GM12874 (cell line): ENCODE data around the gene ERI2.

Source experiments
- CTCF ChIP-seq: IDR thresholded peaks from 2 replicates; pipeline ENCODE4 v1.5.1; 2011; ENCODE audit warnings: low read depth, mild to moderate bottlenecking, control low read depth, low read length, moderate library complexity; ENCODE audit not compliant: insufficient read depth

The ERI2 gene

GRCh38 chr16:20849589-20850390, 43.5 kb upstream of the ERI2 start:
- TF ChIP-seq CTCF = peak; percentile 93

- no peak for TF ChIP-seq CTCF
Observed at GRCh38 chr16:20847550-20847949, 41.3 kb upstream of the ERI2 start.

GRCh38 chr16:20846551-20846950, 40.3 kb upstream of the ERI2 start:
- no peak for TF ChIP-seq CTCF

- TF ChIP-seq CTCF = no peak
Observed at GRCh38 chr16:20846030-20846429, 39.8 kb upstream of the ERI2 start.

- no peak for TF ChIP-seq CTCF
Observed at GRCh38 chr16:20844588-20844987, 38.3 kb upstream of the ERI2 start.

GRCh38 chr16:20844054-20844453, 37.8 kb upstream of the ERI2 start:
- no peak for TF ChIP-seq CTCF

- no peak for TF ChIP-seq CTCF
Observed at GRCh38 chr16:20839504-20839903, 33.2 kb upstream of the ERI2 start.
